Suprapubic skin (tissue), 3 donors: ENCODE results near the gene BCAS1.

ENCODE experiments used
- POLR2A ChIP-seq, 2 donors: fragments of 450-650 bp; IDR thresholded peaks; one replicate each; pipeline ENCODE4 v1.6.1; 2017; ENCODE audit warnings: antibody characterized with exemption in 2 of 2, mild to moderate bottlenecking in 2 of 2, moderate library complexity in 2 of 2
- TF ChIP-seq, protein P1 (sequence below), 2 donors: fragments of 200-600 bp in 1 of 2; fragments of 450-650 bp in 1 of 2; sonication (generic) in 1 of 2; IDR thresholded peaks; one replicate each; pipeline ENCODE4 v1.5.1; 2016 to 2019; ENCODE audit warnings: antibody characterized with exemption in 2 of 2, mild to moderate bottlenecking in 1 of 2, moderate library complexity in 1 of 2

DNA sequence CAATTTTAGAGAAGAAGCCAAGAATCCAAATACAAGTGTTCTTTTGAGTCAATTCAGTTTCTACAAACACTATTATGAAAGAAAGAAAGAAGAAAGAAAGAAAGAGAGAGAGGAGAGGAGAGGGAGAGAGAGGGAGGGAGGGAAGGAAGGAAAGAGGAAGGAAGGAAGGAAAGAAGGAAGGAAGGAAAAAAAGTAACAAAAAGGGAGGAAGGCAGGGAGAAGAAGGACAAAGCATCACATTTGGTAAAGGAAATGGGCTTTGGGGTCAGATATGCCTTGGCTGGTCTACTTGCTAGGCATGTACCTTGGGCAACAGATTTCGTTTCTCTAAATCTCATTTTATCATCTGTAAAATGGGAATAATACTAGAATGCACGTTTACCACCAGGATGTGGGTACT lies 49.4 kb upstream of the BCAS1 start:
- TF ChIP-seq, protein P1, sequence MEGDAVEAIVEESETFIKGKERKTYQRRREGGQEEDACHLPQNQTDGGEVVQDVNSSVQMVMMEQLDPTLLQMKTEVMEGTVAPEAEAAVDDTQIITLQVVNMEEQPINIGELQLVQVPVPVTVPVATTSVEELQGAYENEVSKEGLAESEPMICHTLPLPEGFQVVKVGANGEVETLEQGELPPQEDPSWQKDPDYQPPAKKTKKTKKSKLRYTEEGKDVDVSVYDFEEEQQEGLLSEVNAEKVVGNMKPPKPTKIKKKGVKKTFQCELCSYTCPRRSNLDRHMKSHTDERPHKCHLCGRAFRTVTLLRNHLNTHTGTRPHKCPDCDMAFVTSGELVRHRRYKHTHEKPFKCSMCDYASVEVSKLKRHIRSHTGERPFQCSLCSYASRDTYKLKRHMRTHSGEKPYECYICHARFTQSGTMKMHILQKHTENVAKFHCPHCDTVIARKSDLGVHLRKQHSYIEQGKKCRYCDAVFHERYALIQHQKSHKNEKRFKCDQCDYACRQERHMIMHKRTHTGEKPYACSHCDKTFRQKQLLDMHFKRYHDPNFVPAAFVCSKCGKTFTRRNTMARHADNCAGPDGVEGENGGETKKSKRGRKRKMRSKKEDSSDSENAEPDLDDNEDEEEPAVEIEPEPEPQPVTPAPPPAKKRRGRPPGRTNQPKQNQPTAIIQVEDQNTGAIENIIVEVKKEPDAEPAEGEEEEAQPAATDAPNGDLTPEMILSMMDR (IDR thresholded peaks at IDR 0.05), result no peak
- no peak for TF ChIP-seq POLR2A (IDR thresholded peaks at IDR 0.05)
